ENCODE results near the gene DNAAF9. TPM values are rescaled to one million over a fixed set of nuclear protein-coding genes. Genes with fewer than 3 reads are reported as not detected.

Gene DNAAF9
- total RNA-seq, 2 experiments from 2014 or later: 0.23 TPM; not detected in 1

DNA sequence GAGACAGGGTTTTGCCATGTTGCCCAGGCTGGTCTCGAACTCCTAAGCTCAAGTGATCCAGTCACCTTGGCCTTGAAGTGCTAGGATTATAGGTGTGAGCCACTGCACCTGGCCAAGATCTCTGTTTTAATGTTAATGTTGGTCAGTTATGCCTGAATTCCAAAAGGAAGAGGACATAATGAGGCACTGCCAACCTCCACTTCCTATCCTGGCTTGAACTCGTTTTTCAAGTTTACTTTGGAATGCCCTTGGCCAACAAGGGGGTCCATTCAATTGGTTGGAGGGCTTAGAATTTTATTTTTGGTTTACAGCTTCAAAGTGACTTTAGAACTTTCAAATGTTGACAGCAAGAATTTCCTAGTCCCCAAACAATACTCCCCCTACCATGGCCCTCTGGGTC, 29.8 kb downstream of the DNAAF9 start:
- no peak for DNase-seq (ENCODE audit: low spot score)
- POLR2A ChIA-PET: no interaction called here
- no peaks in the 10 kb centered on the region for H3K9me3 ChIP-seq (ENCODE audit: low read length)
- no peak overlapping the region for H3K27ac ChIP-seq (ENCODE audit: low read depth, low read length, poor library complexity, severe bottlenecking)
- H4K20me1 ChIP-seq (ENCODE audit: insufficient read depth, low read length): no peaks in the 10 kb centered on the region
- H3K4me2 ChIP-seq (ENCODE audit: low read length): no peak overlapping the region
- BruUV-seq (replicated peaks): no TSS peak
- H2AFZ ChIP-seq (ENCODE audit: low read length): no peak overlapping the region
- no peaks in the 10 kb centered on the region for H3K79me2 ChIP-seq (ENCODE audit: insufficient read depth, low read depth, low read length)
- TF ChIP-seq, protein P1, sequence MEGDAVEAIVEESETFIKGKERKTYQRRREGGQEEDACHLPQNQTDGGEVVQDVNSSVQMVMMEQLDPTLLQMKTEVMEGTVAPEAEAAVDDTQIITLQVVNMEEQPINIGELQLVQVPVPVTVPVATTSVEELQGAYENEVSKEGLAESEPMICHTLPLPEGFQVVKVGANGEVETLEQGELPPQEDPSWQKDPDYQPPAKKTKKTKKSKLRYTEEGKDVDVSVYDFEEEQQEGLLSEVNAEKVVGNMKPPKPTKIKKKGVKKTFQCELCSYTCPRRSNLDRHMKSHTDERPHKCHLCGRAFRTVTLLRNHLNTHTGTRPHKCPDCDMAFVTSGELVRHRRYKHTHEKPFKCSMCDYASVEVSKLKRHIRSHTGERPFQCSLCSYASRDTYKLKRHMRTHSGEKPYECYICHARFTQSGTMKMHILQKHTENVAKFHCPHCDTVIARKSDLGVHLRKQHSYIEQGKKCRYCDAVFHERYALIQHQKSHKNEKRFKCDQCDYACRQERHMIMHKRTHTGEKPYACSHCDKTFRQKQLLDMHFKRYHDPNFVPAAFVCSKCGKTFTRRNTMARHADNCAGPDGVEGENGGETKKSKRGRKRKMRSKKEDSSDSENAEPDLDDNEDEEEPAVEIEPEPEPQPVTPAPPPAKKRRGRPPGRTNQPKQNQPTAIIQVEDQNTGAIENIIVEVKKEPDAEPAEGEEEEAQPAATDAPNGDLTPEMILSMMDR (conservative IDR thresholded peaks at IDR 0.05; ENCODE audit: low read length): no peak
- no peaks in the 10 kb centered on the region for H3K36me3 ChIP-seq (ENCODE audit: insufficient read depth, low read length)
- no peaks in the 10 kb centered on the region for H3K9me2 ChIP-seq (ENCODE audit: insufficient read depth, low read length)
- intact Hi-C loops (cut with micrococcal nuclease; ENCODE audit: unreplicated experiment): no loop called here
- CTCF ChIA-PET (ENCODE audit: unreplicated experiment): no interaction called here
- H3K4me3 ChIP-seq (ENCODE audit: low read depth, low read length, poor library complexity, severe bottlenecking): no peak overlapping the region
- H3K4me1 ChIP-seq (ENCODE audit: insufficient read depth, low read length, poor library complexity, severe bottlenecking): no peaks in the 10 kb centered on the region

DNA sequence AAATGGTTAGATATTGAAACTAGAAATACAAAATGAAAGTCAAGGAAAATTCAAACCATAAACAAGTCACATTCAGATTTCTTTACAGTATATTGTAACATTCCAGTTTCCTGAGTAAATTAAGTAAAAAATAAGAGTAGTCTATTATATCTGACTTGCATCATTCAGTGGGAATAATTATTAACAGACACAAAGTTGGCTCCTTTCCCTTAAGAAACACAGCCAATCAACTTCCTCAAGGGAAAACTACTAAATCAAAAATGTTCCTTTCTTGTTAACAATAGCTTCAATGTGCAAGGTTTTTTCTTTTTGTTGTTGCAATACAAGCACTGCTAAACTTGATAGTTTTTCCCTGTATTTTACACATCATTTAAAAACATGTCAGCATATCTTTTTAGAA, 33.2 kb downstream of the DNAAF9 start:
- TF ChIP-seq, protein P1 (conservative IDR thresholded peaks at IDR 0.05; ENCODE audit: low read length): no peak
- no peak for TF ChIP-seq EZH2phosphoT487 (IDR thresholded peaks at IDR 0.05; ENCODE audit: borderline replicate concordance, low read depth, low read length)
- Histone ChIP-seq H3K36me3 (ENCODE audit: insufficient read depth, low read length) (no peaks in the 10 kb centered on the region), H3K79me2 (ENCODE audit: insufficient read depth, low read depth, low read length) (no peaks in the 10 kb centered on the region), H3K4me2 (ENCODE audit: low read length) (no peak overlapping the region), H3K9me2 (ENCODE audit: insufficient read depth, low read length) (no peaks in the 10 kb centered on the region), H3K4me3 (ENCODE audit: low read depth, low read length, poor library complexity, severe bottlenecking) (no peak overlapping the region), H2AFZ (ENCODE audit: low read length) (no peak overlapping the region), H4K20me1 (ENCODE audit: insufficient read depth, low read length) (no peaks in the 10 kb centered on the region), H3K27ac (ENCODE audit: low read depth, low read length, poor library complexity, severe bottlenecking) (no peak overlapping the region), H3K9me3 (ENCODE audit: low read length) (no peaks in the 10 kb centered on the region), H3K4me1 (ENCODE audit: insufficient read depth, low read length, poor library complexity, severe bottlenecking) (no peaks in the 10 kb centered on the region)
- CTCF ChIA-PET (ENCODE audit: unreplicated experiment): no interaction called here
- DNase-seq (ENCODE audit: low spot score): no peak
- POLR2A ChIA-PET: no interaction called here
- no TSS peak for BruUV-seq (replicated peaks)
- intact Hi-C loops (cut with micrococcal nuclease; ENCODE audit: unreplicated experiment): no loop called here

DNA sequence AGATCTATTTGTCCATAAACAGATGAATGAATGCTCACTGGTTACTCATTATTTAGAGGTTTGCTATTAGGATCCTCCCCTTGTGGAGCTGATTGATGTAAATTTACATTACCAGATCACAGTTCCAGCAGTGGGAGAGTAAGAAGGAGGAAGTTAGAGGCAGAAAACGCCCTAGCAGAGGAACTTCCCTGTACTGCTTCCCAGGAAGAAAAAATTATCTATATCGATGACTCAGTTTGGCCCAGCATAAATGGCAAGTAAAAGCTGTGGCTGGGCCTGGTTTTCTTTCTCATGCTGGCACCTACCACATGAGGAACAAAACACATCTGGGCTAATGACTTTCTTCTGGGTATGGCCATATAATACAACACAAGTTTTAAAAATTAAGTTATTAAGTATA, 35.7 kb downstream of the DNAAF9 start:
- no peaks in the 10 kb centered on the region for H3K79me2 ChIP-seq (ENCODE audit: insufficient read depth, low read depth, low read length)
- POLR2A ChIA-PET: no interaction called here
- H2AFZ ChIP-seq (ENCODE audit: low read length): no peak overlapping the region
- no peaks in the 10 kb centered on the region for H3K36me3 ChIP-seq (ENCODE audit: insufficient read depth, low read length)
- H3K9me2 ChIP-seq (ENCODE audit: insufficient read depth, low read length): no peaks in the 10 kb centered on the region
- no peak for TF ChIP-seq EZH2phosphoT487 (IDR thresholded peaks at IDR 0.05; ENCODE audit: borderline replicate concordance, low read depth, low read length)
- TF ChIP-seq, protein P1 (conservative IDR thresholded peaks at IDR 0.05; ENCODE audit: low read length): no peak
- no peak overlapping the region for H3K4me2 ChIP-seq (ENCODE audit: low read length)
- no peaks in the 10 kb centered on the region for H3K9me3 ChIP-seq (ENCODE audit: low read length)
- CTCF ChIA-PET (ENCODE audit: unreplicated experiment): no interaction called here
- BruUV-seq (replicated peaks): no TSS peak
- no peaks in the 10 kb centered on the region for H4K20me1 ChIP-seq (ENCODE audit: insufficient read depth, low read length)
- no peaks in the 10 kb centered on the region for H3K4me1 ChIP-seq (ENCODE audit: insufficient read depth, low read length, poor library complexity, severe bottlenecking)
- no peak for DNase-seq (ENCODE audit: low spot score)
- H3K4me3 ChIP-seq (ENCODE audit: low read depth, low read length, poor library complexity, severe bottlenecking): no peak overlapping the region
- intact Hi-C loops (cut with micrococcal nuclease; ENCODE audit: unreplicated experiment): no loop called here
- no peak overlapping the region for H3K27ac ChIP-seq (ENCODE audit: low read depth, low read length, poor library complexity, severe bottlenecking)
